ENCODE data around the gene TMEM221. TPM values are rescaled to one million over a fixed set of nuclear protein-coding genes. Genes with fewer than 3 reads are reported as not detected.

TMEM221 gene
- total RNA-seq = 0.09 TPM in 1 of 2 replicates, not detected in the other

GRCh38 chr19:17448131-17448967 is at the start of gene TMEM221:
Gene TMEM221 (minus strand): TSS chr19:17448668. CDS start chr19:17448462, 206 bp downstream.

DNA sequence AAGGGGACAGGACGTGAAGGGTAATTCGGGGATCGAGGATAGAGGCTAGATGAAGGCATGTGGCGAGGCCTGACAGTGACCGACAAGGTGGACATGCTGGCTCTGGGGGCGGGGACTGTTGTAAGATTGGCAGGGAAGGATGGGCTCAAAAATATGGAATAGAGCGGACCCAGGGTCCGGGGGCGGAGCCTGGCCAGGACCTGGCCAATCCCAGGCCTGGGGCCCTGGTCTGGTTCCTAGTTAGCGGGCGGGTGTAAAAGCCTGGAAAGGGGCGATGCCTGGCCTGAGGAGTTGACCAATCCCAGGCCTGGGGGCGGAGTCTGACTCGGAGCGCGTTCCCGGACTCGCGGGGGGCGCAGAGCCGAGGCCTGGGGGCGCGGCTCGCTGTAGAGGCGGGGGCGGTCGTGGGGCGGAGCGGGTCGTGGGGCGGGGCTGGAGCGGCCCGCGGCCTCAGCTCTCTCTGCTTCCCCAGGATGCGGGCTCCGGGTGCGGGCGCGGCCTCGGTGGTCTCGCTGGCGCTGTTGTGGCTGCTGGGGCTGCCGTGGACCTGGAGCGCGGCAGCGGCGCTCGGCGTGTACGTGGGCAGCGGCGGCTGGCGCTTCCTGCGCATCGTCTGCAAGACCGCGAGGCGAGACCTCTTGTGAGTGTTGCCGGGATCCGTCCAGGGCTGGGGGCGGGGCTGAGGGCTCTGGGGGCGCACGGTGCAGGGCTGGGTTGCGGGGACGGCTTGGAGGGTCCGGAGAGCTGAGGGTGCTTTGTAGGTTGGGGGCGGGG is 21.8 kb upstream of the TMEM221 start, which contains the start of gene SLC27A1:
Gene SLC27A1 (plus strand): TSS at position 457 of the 774 bp plus-strand sequence. CDS start 17 bp downstream, at position 474.

DNA sequence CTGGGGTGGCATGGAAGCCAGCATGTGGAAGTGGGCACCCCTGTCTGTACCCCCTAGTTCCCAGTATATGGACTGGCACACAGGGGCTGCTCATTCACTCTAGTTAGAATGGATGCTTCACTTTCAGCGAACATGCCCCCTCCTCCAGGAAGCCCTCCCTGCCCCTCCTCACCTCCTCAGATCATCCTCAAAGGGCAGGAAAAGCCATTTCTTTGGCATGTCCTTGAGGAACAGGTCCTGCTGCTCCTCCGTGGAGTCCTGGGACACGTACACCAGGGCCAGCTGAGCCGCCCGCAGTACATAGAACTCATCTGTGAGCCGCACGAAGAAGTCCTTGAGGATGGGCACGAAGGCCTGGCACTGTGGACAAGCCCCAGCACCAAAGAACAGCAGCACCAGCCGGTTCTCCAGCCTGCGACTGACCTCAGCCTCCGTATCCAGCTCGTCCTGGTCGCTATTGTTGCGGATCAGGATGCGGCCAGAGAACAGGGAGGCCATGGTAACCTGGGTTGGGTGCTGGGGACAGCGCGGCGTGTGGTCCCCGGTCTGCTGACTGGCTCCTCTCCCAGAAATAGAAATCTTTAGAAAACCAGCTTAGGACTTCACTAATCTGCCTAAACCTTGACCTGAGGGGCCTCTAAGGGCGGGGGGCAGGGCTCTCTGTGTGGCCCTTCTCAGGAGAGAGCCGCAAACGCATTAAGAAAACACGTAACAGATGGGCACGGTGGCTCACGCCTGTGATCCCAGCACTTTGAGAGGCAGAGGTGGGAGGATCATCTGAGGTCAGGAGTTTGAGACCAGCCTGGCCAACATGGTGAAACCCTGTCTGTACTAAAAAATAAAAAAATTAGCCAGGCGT is 12.1 kb upstream of the TMEM221 start, which contains the start of gene NXNL1:
Gene NXNL1 (minus strand): TSS at position 555 of the 859 bp plus-strand sequence. CDS start 57 bp downstream, at position 498.

DNA sequence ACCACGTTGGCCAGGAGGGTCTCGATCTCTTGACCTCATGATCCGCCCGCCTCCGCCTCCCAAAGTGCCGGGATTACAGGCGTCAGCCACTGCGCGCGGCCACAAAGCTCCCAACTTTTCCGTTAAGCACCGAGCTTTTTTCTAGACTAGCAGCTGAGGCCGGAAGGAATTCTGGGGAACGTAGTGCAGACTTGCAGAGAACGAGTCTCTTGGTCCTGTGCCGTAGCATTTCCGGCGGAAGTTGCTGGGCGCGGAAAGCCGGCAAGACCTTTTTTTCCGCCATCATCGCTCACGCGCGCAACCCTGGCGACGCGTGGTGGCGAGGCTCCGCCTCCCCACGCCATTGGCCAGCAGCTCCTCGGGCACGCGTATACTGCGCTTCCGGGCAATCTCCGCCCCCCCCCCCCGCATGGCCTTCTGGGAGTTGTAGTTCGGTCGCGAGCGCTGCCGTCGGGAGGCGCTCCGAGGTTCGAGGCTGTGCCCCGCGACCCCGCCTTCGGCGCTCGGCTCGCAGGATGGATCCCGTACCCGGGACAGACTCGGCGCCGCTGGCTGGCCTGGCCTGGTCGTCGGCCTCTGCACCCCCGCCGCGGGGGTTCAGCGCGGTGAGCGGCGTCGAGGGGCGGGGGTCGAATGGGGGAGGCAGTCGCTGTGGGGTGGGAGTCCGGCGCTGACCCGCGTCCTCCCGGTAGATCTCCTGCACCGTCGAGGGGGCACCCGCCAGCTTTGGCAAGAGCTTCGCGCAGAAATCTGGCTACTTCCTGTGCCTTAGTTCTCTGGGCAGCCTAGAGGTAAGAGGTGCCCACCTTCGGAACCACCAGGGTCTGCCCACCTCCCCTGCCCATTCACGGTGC is 28.6 kb downstream of the TMEM221 start, which contains the start of gene MVB12A:
Gene MVB12A (plus strand): TSS at position 427 of the 854 bp plus-strand sequence. CDS start 89 bp downstream, at position 516.

GRCh38 chr19:17405250-17406045 is 43.0 kb downstream of the TMEM221 start, which contains the start of gene BST2:
Gene BST2 (minus strand): TSS chr19:17405630. CDS start chr19:17405575, 55 bp downstream.

GRCh38 chr19:17393914-17394313 is 54.6 kb downstream of the TMEM221 start, which contains the start of gene CCDC194:
Gene CCDC194 (minus strand): TSS chr19:17394196. CDS start chr19:17394158, 38 bp downstream.

Other genes starting within 250 kb of the TMEM221 start
- 14.0 and 15.2 TPM in 2 replicates for gene USE1, start 233.3 kb downstream of the TMEM221 start, total RNA-seq
- 3.5 and 7.2 TPM in 2 replicates for gene OCEL1, start 222.4 kb downstream of the TMEM221 start, total RNA-seq
- 26.0 and 27.7 TPM in 2 replicates for gene NR2F6, start 202.7 kb downstream of the TMEM221 start, total RNA-seq
- 33.1 and 37.3 TPM in 2 replicates for gene USHBP1, start 183.9 kb downstream of the TMEM221 start, total RNA-seq
- 57.4 and 70.9 TPM in 2 replicates for gene BABAM1, start 181.2 kb downstream of the TMEM221 start, total RNA-seq
- gene ANKLE1, start 166.8 kb downstream of the TMEM221 start, total RNA-seq = 0.33 and 0.43 TPM in 2 replicates
- 4.7 and 7.6 TPM in 2 replicates for gene ABHD8, start 145.2 kb downstream of the TMEM221 start, total RNA-seq
- gene MRPL34, start 142.8 kb downstream of the TMEM221 start, total RNA-seq = 34.4 and 37.2 TPM in 2 replicates
- 19.7 and 26.3 TPM in 2 replicates for gene DDA1, start 139.1 kb downstream of the TMEM221 start, total RNA-seq
- 2.2 TPM in 2 replicates for gene ANO8, start 113.8 kb downstream of the TMEM221 start, total RNA-seq
- gene GTPBP3, start 111.1 kb downstream of the TMEM221 start, total RNA-seq = 6.4 and 8.7 TPM in 2 replicates
- gene PLVAP, start 71.3 kb downstream of the TMEM221 start, total RNA-seq = 15.4 and 63.3 TPM in 2 replicates
- not detected in 2 replicates for gene CCDC194, start 54.5 kb downstream of the TMEM221 start, total RNA-seq
- gene BST2, start 43.0 kb downstream of the TMEM221 start, total RNA-seq = 0.34 and 0.43 TPM in 2 replicates
- 32.3 and 37.5 TPM in 2 replicates for gene MVB12A, start 28.6 kb downstream of the TMEM221 start, total RNA-seq
- not detected in 2 replicates for gene NXNL1, start 12.3 kb upstream of the TMEM221 start, total RNA-seq
- gene SLC27A1, start 21.9 kb upstream of the TMEM221 start, total RNA-seq = 18.3 and 23.0 TPM in 2 replicates
- gene PGLS, start 63.0 kb upstream of the TMEM221 start, total RNA-seq = 38.8 and 40.9 TPM in 2 replicates
- 31.7 and 37.9 TPM in 2 replicates for gene COLGALT1, start 107.0 kb upstream of the TMEM221 start, total RNA-seq
- gene UNC13A, start 239.7 kb upstream of the TMEM221 start, total RNA-seq = under 0.01 and 0.11 TPM in 2 replicates

All from dermis lymphatic vessel endothelial cell (primary cell).